ENCODE results near the gene KRT33B.
"Not testable (repeated sequence)": the region's sequence is repeated elsewhere in the genome, so short reads cannot be mapped to it uniquely, and the experiment has no call there.

The KRT33B gene

GRCh38 chr17:41369713-41370112, at the start of gene KRT33B:
Gene KRT33B, minus strand, starts transcription at chr17:41369813. Its CDS starts 63 bp downstream, at chr17:41369750.
- no peak for DNase-seq (ENCODE audit: extremely low read depth in 1 of 2, low read depth in 1 of 2)

- no peak for DNase-seq (ENCODE audit: extremely low read depth in 1 of 2, low read depth in 1 of 2)
Measured at GRCh38 chr17:41418116-41418860, 48.7 kb upstream of the KRT33B start.

GRCh38 chr17:41417576-41418015, 48.0 kb upstream of the KRT33B start:
- DNase-seq (ENCODE audit: extremely low read depth in 1 of 2, low read depth in 1 of 2): no peak

GRCh38 chr17:41417127-41417526, 47.5 kb upstream of the KRT33B start:
- no peak for DNase-seq (ENCODE audit: extremely low read depth in 1 of 2, low read depth in 1 of 2)

GRCh38 chr17:41416479-41416878, 46.9 kb upstream of the KRT33B start:
- no peak for DNase-seq (ENCODE audit: extremely low read depth in 1 of 2, low read depth in 1 of 2)

- DNase-seq (ENCODE audit: extremely low read depth in 1 of 2, low read depth in 1 of 2): no peak
Measured at GRCh38 chr17:41415833-41416335, 46.3 kb upstream of the KRT33B start.

- DNase-seq (ENCODE audit: extremely low read depth in 1 of 2, low read depth in 1 of 2): no peak
Measured at GRCh38 chr17:41415411-41415810, 45.8 kb upstream of the KRT33B start.

- no peak for DNase-seq (ENCODE audit: extremely low read depth in 1 of 2, low read depth in 1 of 2)
Measured at GRCh38 chr17:41413982-41414381, 44.4 kb upstream of the KRT33B start.

- DNase-seq (ENCODE audit: extremely low read depth in 1 of 2, low read depth in 1 of 2): no peak
Measured at GRCh38 chr17:41413353-41413957, 43.8 kb upstream of the KRT33B start.

- DNase-seq (ENCODE audit: extremely low read depth in 1 of 2, low read depth in 1 of 2): no peak
Measured at GRCh38 chr17:41411072-41411840, 41.6 kb upstream of the KRT33B start.

- DNase-seq (ENCODE audit: extremely low read depth in 1 of 2, low read depth in 1 of 2): no peak
Measured at GRCh38 chr17:41407226-41407625, 37.6 kb upstream of the KRT33B start.

- DNase-seq (ENCODE audit: extremely low read depth in 1 of 2, low read depth in 1 of 2): no peak
Measured at GRCh38 chr17:41406205-41406604, 36.6 kb upstream of the KRT33B start.

GRCh38 chr17:41404024-41404671, 34.5 kb upstream of the KRT33B start:
- peak; percentile 6 to 64 for DNase-seq (ENCODE audit: extremely low read depth in 1 of 2, low read depth in 1 of 2)

GRCh38 chr17:41403404-41404023, 33.9 kb upstream of the KRT33B start:
- no peak for DNase-seq (ENCODE audit: extremely low read depth in 1 of 2, low read depth in 1 of 2)

GRCh38 chr17:41402161-41402560, 32.5 kb upstream of the KRT33B start:
- no peak for DNase-seq (ENCODE audit: extremely low read depth in 1 of 2, low read depth in 1 of 2)

GRCh38 chr17:41396996-41397660, 27.5 kb upstream of the KRT33B start, which contains the start of gene KRT31:
Gene KRT31, minus strand, starts transcription at chr17:41397608. Its CDS starts 69 bp downstream, at chr17:41397539.
- no peak for DNase-seq (ENCODE audit: extremely low read depth in 1 of 2, low read depth in 1 of 2)

- DNase-seq (ENCODE audit: extremely low read depth in 1 of 2, low read depth in 1 of 2): no peak
Measured at GRCh38 chr17:41396340-41396739, 26.7 kb upstream of the KRT33B start.

GRCh38 chr17:41395611-41396010, 26.0 kb upstream of the KRT33B start:
- no peak for DNase-seq (ENCODE audit: extremely low read depth in 1 of 2, low read depth in 1 of 2)

GRCh38 chr17:41395044-41395443, 25.4 kb upstream of the KRT33B start:
- not testable (repeated sequence) for DNase-seq (ENCODE audit: extremely low read depth in 1 of 2, low read depth in 1 of 2)
